GM21381 (cell line): ENCODE measurements around the gene PLA2G6.

Experiments used
- ATAC-seq: cut with Tn5 transposase; IDR thresholded peaks from one replicate; pipeline ENCODE4 v1.9.1; 2021; ENCODE audit warnings: mild to moderate bottlenecking, moderate library complexity; ENCODE audit not compliant: unreplicated experiment

Gene PLA2G6

GRCh38 chr22:38075105-38075825, 106.4 kb downstream of the PLA2G6 start:
- no peak for ATAC-seq

DNA sequence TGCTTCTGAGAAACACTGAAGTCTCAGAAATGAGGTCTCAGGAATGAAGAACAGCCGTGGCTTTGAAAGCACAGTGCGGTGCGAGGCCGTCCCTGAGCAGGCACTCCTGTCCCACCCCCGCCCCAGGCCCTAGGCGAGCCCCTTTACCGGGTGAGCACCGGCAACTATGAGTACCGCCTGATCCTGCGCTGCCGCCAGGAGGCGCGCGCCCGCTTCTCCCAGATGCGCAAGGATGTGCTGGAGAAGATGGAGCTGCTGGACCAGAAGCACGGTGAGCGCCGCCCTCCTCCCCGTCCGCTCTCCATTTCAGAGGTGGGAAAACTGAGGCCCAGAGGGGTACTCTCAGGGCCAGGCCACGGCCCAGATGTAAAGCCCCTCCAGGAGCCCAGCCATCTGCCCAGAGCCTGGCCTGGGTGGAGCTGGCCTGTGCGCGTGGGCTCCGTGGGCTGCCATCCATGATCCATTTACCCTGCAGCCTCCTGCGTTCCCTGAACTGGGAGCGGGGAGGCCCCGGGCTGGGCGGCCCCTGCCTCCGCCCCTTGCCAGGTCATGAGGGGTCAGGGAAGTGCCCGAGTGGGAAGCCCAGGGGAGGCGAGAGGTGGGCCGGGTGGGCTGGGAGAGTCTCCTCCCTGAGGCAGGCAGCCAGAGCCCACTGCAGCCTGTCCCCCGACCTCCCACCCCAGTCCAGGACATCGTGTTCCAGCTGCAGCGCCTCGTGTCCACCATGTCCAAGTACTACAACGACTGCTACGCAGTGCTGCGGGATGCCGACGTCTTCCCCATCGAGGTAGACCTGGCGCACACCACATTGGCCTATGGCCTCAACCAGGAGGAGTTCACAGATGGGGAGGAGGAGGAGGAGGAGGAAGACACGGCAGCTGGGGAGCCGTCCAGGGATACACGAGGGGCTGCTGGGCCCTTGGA, 107.2 kb downstream of the PLA2G6 start:
- ATAC-seq = no peak

DNA sequence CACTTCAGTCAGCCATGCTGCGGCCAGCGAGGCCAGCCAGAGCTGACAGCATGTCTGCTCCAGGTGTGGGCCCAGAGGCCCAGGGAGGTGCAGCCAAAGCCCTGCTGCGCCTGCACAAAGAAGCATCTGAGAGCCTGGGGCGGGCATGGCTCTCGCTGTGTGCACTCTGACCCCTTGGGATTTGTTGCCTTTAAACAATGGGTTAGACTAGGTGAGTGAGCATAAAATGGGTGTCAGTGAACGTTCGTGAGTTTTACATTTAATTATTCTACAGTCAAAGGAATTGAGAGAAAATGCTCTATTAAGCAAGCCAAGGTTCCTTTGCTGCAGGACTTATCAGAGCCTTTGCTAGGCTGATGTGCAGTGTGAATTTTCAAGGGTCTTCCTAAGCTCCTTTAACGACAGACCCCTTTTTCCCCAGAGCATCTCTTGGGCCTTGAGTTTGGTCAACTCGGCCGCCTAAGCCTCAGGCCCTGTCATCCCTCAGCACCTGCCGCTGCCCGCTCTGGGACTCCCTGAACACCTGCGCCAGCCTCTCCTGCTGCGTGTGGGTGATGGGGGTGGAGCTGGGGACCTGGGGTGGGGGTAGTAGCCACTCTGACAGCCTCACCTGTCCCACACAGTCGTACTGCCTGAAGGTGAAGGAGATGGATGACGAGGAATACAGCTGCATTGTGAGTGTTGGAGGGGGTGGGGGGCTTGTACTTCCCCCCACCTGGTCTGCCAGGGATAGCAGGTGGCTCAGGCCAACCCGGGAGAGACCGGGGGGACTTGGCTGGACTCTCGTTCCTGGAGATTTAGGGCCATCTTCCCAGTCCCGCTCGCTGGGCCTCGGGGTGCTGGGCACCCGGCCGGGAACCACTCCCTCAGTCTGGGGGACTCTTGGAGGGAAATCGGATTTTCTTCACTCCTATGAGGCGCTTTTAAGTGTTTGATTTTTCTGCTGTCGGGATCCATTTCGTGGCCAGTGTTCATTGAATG, 108.2 kb downstream of the PLA2G6 start:
- ATAC-seq = no peak

- no peak for ATAC-seq
Observed at GRCh38 chr22:38072322-38073149, 109.1 kb downstream of the PLA2G6 start.

DNA sequence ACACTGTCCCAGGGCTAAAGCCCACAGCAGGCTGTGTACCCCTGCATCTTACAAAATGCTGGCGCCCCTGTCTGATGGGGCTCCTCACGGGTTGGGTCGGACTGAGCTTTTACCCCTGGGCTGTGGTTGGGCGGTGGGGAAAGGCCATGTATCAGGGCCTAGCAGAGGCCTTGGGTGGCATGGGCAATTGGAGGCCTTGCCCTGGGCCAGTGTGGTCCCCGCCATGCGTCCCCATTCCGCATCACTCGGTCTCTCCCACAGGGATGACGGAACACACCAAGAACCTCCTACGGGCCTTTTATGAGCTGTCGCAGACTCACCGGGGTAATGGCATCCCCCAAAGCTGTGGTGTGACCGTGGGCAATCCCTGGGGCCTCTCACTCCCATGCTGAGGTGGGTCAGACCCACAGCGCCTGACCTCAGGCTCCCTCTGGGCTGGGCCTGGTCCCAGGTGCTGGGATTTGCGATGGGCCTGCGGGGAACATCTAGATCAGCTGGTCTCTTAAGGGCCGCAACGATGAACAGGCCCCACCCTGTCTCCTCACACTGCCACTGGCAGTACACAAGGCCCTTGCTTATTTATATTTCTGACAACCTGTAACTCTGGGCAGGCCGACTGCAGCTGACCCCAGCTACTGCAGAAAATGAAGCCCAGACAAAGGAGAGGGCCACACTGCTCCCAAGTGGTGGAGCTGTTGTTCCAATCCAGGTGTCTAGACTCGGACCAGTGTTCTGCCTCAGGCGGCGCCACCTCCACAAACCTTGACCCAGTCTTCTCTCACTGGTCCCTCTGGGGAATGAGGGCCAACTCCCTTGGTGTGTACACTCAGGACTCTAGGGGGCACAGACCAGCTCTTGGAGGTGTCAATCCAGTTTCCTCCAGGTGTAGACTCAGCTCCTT, 110.0 kb downstream of the PLA2G6 start:
- ATAC-seq = no peak

DNA sequence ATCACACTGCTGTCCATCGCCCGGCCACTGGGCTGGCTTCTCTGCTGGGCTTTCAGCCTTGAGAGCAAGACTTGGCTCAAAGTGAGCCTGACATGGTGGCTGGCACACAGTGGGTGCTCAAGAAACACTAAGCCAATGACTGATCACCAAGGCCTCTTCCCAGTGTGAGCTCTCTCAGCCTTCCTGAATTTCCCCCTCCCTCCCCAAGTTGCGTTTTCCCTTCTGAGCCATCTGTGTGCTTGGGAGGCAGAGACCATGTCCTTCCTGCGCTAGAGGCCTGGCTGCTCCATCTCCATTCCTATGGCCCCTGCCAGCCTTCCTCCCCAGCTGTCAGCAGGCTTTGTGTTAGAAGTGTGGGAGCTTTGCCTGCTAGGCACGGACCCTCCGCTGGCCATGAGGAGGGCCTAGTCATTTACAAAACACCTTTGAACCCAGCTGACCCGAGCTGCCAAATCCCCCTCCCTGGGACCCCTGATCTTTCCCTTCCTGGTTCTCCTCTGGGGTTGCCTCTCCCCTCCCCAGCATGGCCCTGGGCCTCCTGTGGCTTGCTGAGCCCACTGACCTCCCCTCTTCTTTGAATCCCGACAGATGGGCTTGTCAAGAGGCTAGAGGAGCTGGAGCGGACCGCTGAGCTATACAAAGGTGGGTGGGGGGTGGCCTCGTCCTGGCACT, 111.2 kb downstream of the PLA2G6 start:
- ATAC-seq = no peak

DNA sequence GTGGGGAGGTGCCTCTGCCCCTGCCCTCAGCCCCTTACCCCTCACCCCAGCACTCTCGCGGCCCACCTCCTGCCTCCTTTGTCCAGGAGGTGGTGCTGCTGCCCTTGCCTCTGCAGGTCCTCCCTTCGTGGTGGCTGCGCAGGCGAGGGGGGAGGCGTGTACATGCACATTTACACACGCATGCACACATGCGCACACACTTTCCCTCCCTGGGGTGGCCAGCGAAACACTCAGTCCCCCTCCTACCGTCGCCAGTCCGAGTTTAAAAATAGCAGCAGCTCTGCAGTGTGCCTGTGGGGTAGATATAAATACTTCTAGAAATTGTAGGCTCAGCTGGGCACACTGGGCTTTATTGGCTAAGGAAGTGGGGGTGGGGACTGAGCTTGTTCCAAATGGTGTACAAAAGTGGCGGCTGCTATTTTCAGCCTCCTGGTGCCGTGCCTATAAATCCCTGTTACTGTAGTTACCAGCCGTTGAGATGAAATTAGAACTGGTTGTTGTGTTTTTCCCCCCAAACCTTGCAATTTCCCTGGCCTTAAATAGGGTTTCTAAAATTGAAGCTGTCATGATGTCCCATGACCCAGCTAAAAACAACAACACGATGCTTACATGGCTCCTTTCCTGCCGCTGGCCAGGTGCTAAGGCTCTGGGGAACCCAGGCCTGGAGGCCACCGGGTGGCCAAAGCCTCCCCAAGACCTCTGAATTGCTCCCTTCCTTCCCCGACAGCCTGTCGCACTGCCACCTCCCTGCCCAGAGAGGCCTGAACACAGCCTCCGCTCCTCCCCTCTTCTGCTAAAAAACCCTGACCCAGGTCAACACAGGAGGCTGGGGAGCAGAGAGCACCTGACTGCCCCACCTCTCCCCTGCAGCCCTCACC, 112.0 kb downstream of the PLA2G6 start:
- no peak for ATAC-seq

DNA sequence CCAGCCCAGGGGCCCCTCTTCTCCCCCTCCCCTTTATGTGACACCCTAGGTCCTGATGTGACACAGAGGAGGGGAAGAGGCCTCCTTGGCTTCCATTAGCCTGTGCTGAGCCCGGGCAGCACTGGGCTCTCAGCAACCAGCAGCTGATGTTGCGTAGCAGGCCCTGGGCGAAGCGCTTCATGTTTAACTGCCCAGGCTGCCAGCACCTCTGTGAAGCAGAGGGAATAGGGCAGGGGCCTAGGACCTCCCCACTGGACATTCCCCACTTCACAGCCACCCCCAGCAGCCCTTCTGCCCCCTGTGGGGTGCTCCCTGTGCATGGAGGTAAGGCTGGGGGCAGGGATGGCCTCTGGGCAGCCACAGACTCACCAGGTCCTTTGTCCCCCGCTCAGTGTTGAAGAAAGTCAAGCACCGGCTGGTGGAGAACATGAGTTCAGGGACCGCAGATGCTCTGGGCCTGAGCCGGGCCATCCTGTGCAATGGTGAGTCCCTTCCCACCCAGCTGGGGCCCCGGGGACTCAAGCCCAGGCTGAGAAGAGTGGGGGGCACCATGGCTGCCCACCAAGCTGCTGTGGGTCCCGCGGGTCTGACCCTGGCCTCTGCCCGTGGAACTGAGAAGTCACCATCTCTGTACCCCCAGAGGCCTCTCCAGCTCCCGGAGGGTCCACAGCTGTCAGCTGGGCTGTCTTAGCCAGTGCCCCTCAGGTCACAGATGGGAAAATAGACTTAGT, 112.8 kb downstream of the PLA2G6 start:
- ATAC-seq = no peak

GRCh38 chr22:38067761-38068360, 113.8 kb downstream of the PLA2G6 start:
- no peak for ATAC-seq

DNA sequence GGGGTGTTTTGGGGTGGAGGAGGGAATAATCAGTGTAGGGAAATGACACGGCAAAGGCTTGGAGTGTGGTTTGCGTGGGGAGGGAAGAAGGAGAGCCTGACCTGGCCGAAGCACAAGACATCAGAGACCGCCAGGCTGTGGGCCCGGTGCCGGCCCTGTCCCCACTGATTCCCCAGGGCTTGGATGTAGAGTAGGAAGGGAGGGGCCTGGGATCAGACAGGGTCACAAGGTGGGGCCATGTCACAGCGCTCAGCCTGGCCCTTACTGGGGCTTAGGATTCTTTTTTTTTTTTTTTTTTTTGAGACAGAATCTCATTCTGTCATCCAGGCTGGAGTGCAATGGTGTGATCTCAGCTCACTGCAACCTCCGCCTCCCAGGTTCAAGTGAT, 114.6 kb downstream of the PLA2G6 start:
- no peak for ATAC-seq

GRCh38 chr22:38066381-38067027, 115.1 kb downstream of the PLA2G6 start:
- no peak for ATAC-seq

DNA sequence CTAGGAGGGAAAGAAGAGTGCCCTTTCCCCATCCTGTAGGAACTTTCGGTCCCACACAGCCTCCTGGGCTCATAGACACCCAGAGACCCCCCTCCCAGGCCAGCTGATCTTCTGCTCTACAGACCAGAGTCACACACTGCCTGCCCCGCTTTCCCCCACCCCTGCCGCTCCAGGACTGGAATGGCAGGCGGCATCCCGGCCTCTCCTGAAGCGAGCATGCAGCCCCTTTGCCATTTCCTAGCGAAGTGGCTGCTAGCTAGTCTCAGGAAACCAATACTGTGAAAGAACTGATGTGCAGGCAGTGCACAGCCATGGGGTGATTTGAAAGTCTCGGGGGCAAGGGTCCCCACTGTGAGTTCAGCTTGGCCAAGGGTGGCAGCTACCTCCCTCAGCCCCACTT, 116.1 kb downstream of the PLA2G6 start:
- no peak for ATAC-seq

DNA sequence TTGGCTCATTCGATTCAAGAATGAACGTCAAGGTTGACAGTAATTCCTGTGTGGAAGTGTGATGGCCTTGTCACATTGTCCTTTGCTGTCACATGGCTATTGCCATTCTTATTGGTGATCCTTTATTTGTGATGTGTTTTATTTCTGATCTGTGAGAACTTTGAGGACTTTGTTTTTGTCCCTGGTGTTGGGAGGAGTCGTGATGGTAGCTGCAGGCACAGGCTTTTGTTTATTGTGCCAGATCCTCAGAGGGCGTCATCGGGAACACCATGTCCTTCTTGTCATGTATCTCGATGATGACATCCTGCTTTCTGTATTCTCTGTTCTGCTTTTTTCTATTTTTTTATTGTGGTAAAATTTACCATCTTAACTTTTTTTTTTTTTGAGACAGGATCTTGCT, 118.8 kb downstream of the PLA2G6 start:
- ATAC-seq = no peak
